Esophagus squamous epithelium (tissue), 5 donors: ENCODE results near the gene BFSP2. TPM values are rescaled to one million over a fixed set of nuclear protein-coding genes. Genes with fewer than 3 reads are reported as not detected.
A peak's percentile ranks its signal among the peaks of the same experiment; 100 is the strongest.
"Not testable (repeated sequence)": the region's sequence is repeated elsewhere in the genome, so short reads cannot be mapped to it uniquely, and the experiment has no call there.

Source experiments
- DNase-seq: peaks from one replicate; lab custom pipeline; 2025; lab: John Stamatoyannopoulos, UW
- H3K27ac ChIP-seq, 4 donors: fragments of 200-600 bp; sonication (generic); one replicate each; pipeline ENCODE4 v1.5.1; 2016 to 2019; ENCODE audit warnings: mild to moderate bottlenecking in 1 of 4
- H3K27me3 ChIP-seq, 4 donors: fragments of 200-600 bp; sonication (generic); 1 replicate in 3 of 4; 2 replicates in 1 of 4; pipeline versions ENCODE4 v1.5.1 to v1.6.0; 2017 to 2021; ENCODE audit warnings: antibody characterized with exemption in 1 of 4
- H3K36me3 ChIP-seq, 3 donors: fragments of 200-600 bp; sonication (generic); one replicate each; pipeline ENCODE4 v1.5.1; 2016 to 2019
- H3K4me1 ChIP-seq, 3 donors: fragments of 200-600 bp; sonication (generic); one replicate each; pipeline ENCODE4 v1.5.1; 2017 to 2019
- H3K4me3 ChIP-seq, 4 donors: fragments of 200-600 bp; sonication (generic); 1 replicate in 3 of 4; 2 replicates in 1 of 4; pipeline ENCODE4 v1.5.1; 2016 to 2019; ENCODE audit warnings: mild to moderate bottlenecking in 2 of 4, moderate library complexity in 1 of 4
- H3K9me3 ChIP-seq, 3 donors: fragments of 200-600 bp; sonication (generic); one replicate each; pipeline ENCODE4 v1.5.1; 2016 to 2019
- CTCF ChIP-seq, 6 experiments: fragments of 450-650 bp in 4 of 6; fragments of 200-600 bp in 2 of 6; sonication (generic) in 2 of 6; IDR thresholded peaks; one replicate each; pipeline ENCODE4 v1.5.1; 2016 to 2019; ENCODE audit warnings: antibody characterized with exemption in 6 of 6, mild to moderate bottlenecking in 4 of 6, moderate library complexity in 4 of 6
- POLR2A ChIP-seq, 4 donors: fragments of 450-650 bp; IDR thresholded peaks; one replicate each; pipeline ENCODE4 v1.6.1; 2017; ENCODE audit warnings: antibody characterized with exemption in 4 of 4, mild to moderate bottlenecking in 4 of 4, moderate library complexity in 3 of 4
- whole genome bisulfite sequencing, 2 donors: methylation state at CpG; one replicate each; pipeline ENCODE4 v1.1.5; 2018; 5-methylcytosine and 5-hydroxymethylcytosine counted together
- intact Hi-C: fragments of 100-400 bp; cut with DNase I; formaldehyde crosslinking; loops from one replicate; pipeline ENCODE4 v1.15.0; 2022
- total RNA-seq, 4 donors: library from RNA; depleted of rRNA; stranded (reverse); fragments of >200 nt; gene quantifications; one replicate each; pipeline ENCODE4 v1.1.0, GENCODE V29; 2016
- donor health status: DM: yes; HTN: yes; CAD: no.

The BFSP2 gene
- total RNA-seq, 4 donors from 2014 or later = not detected

- WGBS, 2 donors = 82 to 88% methylated on average over 5 of the region's 6 CpGs
- H3K4me3 ChIP-seq = no peak overlapping the region
- no peak for DNase-seq
- H3K9me3 ChIP-seq = no peaks in the 10 kb centered on the region
- no peaks in the 10 kb centered on the region for H3K36me3 ChIP-seq
- intact Hi-C loops = loop anchor here (10.0 kb wide), 1 partner anchor 53 kb away; no protein-coding TSS in a partner anchor
- peaks cover 0 to 14% (median 0%) of the 10 kb centered on the region in 3 donors for H3K4me1 ChIP-seq
- H3K27ac ChIP-seq = no peak overlapping the region
- TF ChIP-seq POLR2A (IDR thresholded peaks at IDR 0.05) (no peak), CTCF (IDR thresholded peaks at IDR 0.05) (no peak)
- H3K27me3 ChIP-seq = no peaks in the 10 kb centered on the region
These were observed 92.4 kb downstream of the BFSP2 start for GRCh38 chr3:133492159-133492741.

DNA sequence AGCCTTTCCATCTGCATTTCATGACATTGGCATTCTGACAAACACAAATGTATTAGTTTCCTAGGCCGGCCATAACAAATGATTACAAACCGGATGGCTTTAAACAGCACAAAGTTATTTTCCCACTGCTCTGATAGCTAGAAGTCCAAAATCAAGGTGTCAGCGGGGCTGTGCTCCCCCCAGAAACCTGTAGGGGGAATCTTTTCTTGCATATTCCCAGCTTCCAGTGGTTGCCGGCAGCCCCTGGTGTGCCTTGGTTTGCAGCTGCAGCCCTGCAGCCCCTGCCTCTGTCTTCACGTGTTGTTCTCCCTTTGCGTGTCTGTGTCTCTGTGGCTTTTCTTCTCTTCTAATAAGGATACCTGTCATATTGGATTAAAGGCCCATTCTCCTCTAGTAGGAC, 94.6 kb downstream of the BFSP2 start:
- 72 to 74% methylated on average over 6 of the region's 6 CpGs for WGBS, 2 donors
- intact Hi-C loops = loop anchor here (10.0 kb wide), 1 partner anchor 50 kb away; no protein-coding TSS in a partner anchor

DNA sequence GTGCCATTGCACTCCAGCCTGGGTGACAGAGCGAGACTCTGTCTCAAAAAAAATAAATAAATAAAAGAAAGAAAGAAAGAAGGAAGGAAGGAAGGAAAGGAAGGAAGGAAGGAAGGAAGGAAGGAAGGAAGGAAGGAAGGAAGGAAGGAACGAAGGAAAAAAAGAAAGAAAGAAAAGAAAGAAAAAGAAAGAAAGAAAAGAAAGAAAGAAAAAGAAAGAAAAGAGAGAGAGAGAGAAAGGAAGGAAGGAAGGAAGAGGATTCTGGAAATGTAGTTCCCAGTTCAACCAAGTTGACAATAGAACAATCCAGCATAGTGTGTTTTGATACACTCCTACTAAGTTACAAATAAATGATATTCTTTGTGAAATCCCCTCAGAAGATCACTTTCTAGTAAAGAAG, 102.7 kb downstream of the BFSP2 start:
- H3K36me3 ChIP-seq, intact Hi-C loops, DNase-seq, H3K9me3 ChIP-seq, H3K4me3 ChIP-seq, H3K27ac ChIP-seq, H3K27me3 ChIP-seq: not testable (repeated sequence)
- WGBS, 2 donors = 60% methylated on average over 1 of the region's 2 CpGs; no CpG with 5 or more reads in 1 of the 2 donors
- H3K4me1 ChIP-seq = peaks cover 0 to 17% (median 10%) of the 10 kb centered on the region in 3 donors

More for the DNA sequence above, 94.6 kb downstream of the BFSP2 start:
- no peak for DNase-seq
- H3K36me3 ChIP-seq = no peaks in the 10 kb centered on the region
- TF ChIP-seq POLR2A (IDR thresholded peaks at IDR 0.05) (no peak), CTCF (IDR thresholded peaks at IDR 0.05) (peak in 2 of 6 experiments; percentile 13 to 21)
- H3K27ac ChIP-seq = no peak overlapping the region
- H3K9me3 ChIP-seq = no peaks in the 10 kb centered on the region
- no peak overlapping the region for H3K4me3 ChIP-seq
- no peaks in the 10 kb centered on the region for H3K27me3 ChIP-seq
- H3K4me1 ChIP-seq = peaks cover 0 to 3% (median 0%) of the 10 kb centered on the region in 3 donors

GRCh38 chr3:133503409-133503808, 103.6 kb downstream of the BFSP2 start:
- H3K4me3 ChIP-seq = no peak overlapping the region
- no peaks in the 10 kb centered on the region for H3K27me3 ChIP-seq
- no peak overlapping the region for H3K27ac ChIP-seq
- TF ChIP-seq POLR2A (IDR thresholded peaks at IDR 0.05) = no peak
- TF ChIP-seq CTCF (IDR thresholded peaks at IDR 0.05) = no peak
- 92 to 100% methylated on average over 1 of the region's 1 CpG for WGBS, 2 donors
- peaks cover 0 to 17% (median 10%) of the 10 kb centered on the region in 3 donors for H3K4me1 ChIP-seq
- DNase-seq = no peak
- no peaks in the 10 kb centered on the region for H3K9me3 ChIP-seq
- intact Hi-C loops = no loop called here
- no peaks in the 10 kb centered on the region for H3K36me3 ChIP-seq

DNA sequence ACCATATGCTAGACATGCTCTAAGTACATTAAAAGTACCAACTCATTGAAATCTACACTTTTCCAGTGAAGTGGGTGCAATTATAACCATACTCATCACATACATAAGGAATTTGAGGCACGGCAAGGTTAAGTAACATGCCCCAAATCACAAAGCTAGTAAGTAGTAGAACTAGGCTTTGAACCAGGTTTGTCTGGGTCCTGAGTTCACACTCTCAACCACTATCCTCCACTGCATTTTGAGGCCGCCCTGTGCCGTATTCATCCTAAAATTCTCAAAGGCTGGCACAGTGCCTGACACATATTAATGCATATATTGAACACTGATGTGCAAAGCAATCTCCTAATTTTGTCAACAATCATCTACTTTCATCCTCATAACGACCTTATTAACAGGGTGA, 104.9 kb downstream of the BFSP2 start:
- intact Hi-C loops = no loop called here
- Histone ChIP-seq H3K36me3 (no peaks in the 10 kb centered on the region), H3K4me1 (peaks cover 0 to 17% (median 10%) of the 10 kb centered on the region in 3 donors), H3K9me3 (no peaks in the 10 kb centered on the region), H3K27me3 (no peaks in the 10 kb centered on the region), H3K4me3 (no peak overlapping the region), H3K27ac (no peak overlapping the region)
- no peak for DNase-seq
- WGBS, 2 donors = 84% methylated on average over 4 of the region's 4 CpGs
- no peak for TF ChIP-seq CTCF (IDR thresholded peaks at IDR 0.05)
- TF ChIP-seq POLR2A (IDR thresholded peaks at IDR 0.05) = no peak
